SH-SY5Y (cell line): ENCODE data around the gene ARL14EP.

Experiments used
- GATA2 ChIP-seq: IDR thresholded peaks from 2 replicates; pipeline ENCODE4 v1.6.1; 2011; ENCODE audit warnings: mild to moderate bottlenecking, low read depth, low read length
- GATA3 ChIP-seq: IDR thresholded peaks from 2 replicates; pipeline ENCODE4 v1.6.1; 2011; ENCODE audit warnings: low read depth, mild to moderate bottlenecking, low read length, moderate library complexity

DNA sequence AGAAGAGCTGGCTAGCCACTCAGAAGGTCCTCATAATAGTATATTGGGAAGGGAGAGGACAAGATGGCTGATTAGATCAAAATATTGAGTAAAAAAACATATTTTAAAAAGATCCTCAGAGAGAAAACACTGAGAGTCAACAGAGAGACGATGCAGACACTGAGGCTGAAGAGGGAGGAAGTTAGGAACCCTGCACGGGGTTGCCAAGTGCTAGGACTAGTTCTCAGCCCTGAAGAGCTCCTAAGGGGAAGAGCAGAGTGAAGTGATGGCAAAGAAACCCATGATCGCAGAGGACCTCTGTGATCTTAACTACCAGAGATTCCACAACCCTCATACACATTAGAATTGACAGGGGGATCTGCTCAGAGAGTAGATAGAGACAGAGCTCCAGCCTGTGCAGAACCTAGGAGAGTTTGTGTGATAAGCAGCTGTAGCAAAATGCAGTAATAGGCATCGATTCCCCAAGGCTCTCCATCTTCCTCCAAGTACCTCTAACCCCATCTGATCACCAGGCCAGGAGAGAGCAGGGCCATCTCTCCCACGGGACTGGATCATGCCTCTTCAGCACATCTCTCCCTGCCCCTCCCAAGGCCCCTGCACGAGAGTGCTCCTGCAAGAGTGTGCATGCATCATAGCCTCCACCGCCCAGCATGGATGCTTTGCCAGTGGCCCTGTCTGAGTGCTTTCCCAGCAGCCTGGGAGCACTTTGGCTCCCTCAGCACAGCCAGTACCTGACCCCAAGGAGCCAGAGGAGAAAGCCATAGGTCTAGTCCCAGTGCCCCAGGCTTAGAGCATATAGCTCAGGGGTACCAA lies 41.2 kb upstream of the ARL14EP start:
- no peak for TF ChIP-seq GATA3
- TF ChIP-seq GATA2: no peak
